Measurements from ENCODE around the gene MFNG.

DNA sequence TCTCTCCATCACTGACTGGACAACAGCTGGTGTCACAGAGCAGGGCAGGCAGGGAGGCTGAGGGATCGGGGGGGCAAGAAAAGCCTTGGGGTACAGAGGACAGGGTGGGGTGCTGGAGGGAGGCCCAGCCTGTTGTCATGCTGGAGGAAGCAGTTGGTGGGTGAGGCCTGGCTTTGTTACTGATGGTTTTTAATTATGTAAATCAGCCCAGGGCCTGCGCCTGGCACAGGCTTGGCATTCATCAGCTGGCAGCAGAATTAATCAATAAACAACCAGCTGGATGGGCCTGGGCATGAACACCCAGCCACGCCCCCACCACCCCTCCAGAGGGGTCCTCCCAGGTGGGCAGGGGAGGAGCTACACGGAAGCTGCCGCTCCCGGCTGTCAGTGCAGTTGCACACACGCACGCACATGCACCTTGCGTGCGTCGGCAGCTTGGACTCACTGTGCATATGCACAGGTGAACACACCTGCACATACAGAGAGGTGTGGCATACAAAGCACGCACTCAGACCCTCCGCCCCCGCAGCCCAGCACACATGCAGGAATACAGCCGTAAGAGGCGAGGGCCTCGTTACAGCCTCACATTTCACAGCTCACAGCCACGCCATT, 37.6 kb downstream of the MFNG start:
- no peak for TF ChIP-seq CTCF (IDR thresholded peaks at IDR 0.05)
- no peak for TF ChIP-seq POLR2A (IDR thresholded peaks at IDR 0.05; ENCODE audit: low read depth)
